BLaER1 (cell line): ENCODE results near the gene ERVW-1.
A peak's percentile ranks its signal among the peaks of the same experiment; 100 is the strongest.
"Not testable (repeated sequence)": the region's sequence is repeated elsewhere in the genome, so short reads cannot be mapped to it uniquely, and the experiment has no call there.

Experiments used
- H3K27ac ChIP-seq: shearing (Covaris generic); formaldehyde crosslinking; 2 replicates; pipeline ENCODE4 v1.8.1; 2022
- H3K27me3 ChIP-seq: shearing (Covaris generic); formaldehyde crosslinking; 2 replicates; pipeline ENCODE4 v1.8.1; 2022
- H3K36me3 ChIP-seq: shearing (Covaris generic); formaldehyde crosslinking; 2 replicates; pipeline ENCODE4 v1.8.1; 2022
- H3K4me1 ChIP-seq: shearing (Covaris generic); formaldehyde crosslinking; 2 replicates; pipeline ENCODE4 v1.8.1; 2022
- H3K4me2 ChIP-seq: shearing (Covaris generic); formaldehyde crosslinking; 2 replicates; pipeline ENCODE4 v1.8.1; 2022
- H3K4me3 ChIP-seq: shearing (Covaris generic); formaldehyde crosslinking; 2 replicates; pipeline ENCODE4 v1.8.1; 2022
- H3K9ac ChIP-seq: shearing (Covaris generic); formaldehyde crosslinking; 2 replicates; pipeline ENCODE4 v1.8.1; 2022
- H3K9me3 ChIP-seq: shearing (Covaris generic); formaldehyde crosslinking; 2 replicates; pipeline ENCODE4 v1.8.1; 2022
- H4K20me1 ChIP-seq: shearing (Covaris generic); formaldehyde crosslinking; 2 replicates; pipeline ENCODE4 v1.8.1; 2022
- Cebpa-rat ChIP-seq: shearing (Covaris generic); IDR thresholded peaks from 2 replicates; pipeline ENCODE4 v1.8.1; 2022

The ERVW-1 gene

DNA sequence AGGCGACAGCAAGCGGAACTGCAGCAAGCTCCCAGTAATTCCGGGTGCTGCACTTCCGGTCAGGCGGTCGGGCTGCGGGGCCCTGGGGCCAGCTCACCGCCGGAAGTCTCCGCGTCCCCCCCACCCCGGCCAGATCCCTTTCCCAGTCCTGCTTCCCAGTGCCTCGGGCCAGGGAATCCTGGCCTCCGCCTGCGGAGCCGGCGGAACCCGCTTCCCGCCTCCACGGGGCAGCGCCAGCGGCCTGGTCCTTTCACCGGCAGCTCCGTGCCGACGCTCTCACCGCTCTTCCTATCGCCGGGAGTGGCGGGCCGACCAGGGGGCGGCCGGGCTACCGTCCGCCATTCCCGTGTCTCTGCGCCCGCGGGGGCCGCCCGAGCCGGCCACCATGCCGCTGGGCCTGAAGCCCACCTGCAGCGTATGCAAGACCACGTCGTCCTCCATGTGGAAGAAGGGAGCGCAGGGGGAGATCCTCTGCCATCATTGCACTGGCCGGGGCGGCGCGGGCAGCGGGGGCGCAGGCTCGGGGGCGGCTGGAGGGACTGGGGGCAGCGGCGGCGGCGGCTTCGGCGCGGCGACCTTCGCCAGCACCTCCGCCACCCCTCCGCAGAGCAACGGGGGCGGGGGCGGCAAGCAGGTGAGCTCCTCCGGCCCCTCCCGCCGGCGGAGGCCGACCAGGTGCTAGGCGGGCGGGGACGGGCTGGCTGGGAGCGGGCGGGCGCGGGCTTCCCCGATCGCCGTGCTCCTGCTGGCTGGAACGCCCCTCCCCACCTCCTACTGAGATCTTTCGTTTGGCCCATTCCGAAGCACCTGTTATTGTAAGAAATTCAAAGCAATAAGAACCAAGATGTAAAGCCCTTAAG, 30.2 kb downstream of the ERVW-1 start, which contains the start of gene GATAD1:
TSS of gene GATAD1 (plus strand) at position 138 of the 860 bp plus-strand sequence. CDS start at position 386, 248 bp downstream.
- peak within 1 kb of the TSS; percentile 80 for H3K4me2 ChIP-seq
- H3K4me1 ChIP-seq = peaks cover 17% of the 10 kb centered on the region; the same call in 1 of the 2 replicates
- peak within 1 kb of the TSS; percentile 98 for H3K4me3 ChIP-seq
- H3K27me3 ChIP-seq = no peaks in the 10 kb centered on the region
- no peaks in the 10 kb centered on the region for H4K20me1 ChIP-seq
- peak within 1 kb of the TSS; percentile 98 for H3K9ac ChIP-seq
- peak within 1 kb of the TSS; percentile 98 for H3K27ac ChIP-seq
- H3K36me3 ChIP-seq = peaks cover 27% of the 10 kb centered on the region
- no peak for TF ChIP-seq Cebpa-rat
- peaks cover 6% of the 10 kb centered on the region; the same call in 1 of the 2 replicates for H3K9me3 ChIP-seq

- Histone ChIP-seq H4K20me1 (no peaks in the 10 kb centered on the region), H3K4me2 (peak overlapping the region; percentile 80), H3K9me3 (peaks cover 12% of the 10 kb centered on the region; the same call in 1 of the 2 replicates), H3K27me3 (no peaks in the 10 kb centered on the region), H3K4me1 (peaks cover 17% of the 10 kb centered on the region; the same call in 1 of the 2 replicates), H3K9ac (peak overlapping the region; percentile 98), H3K36me3 (peaks cover 21% of the 10 kb centered on the region), H3K4me3 (peak overlapping the region; percentile 98), H3K27ac (peak overlapping the region; percentile 98)
- TF ChIP-seq Cebpa-rat = no peak
Measured at GRCh38 chr7:92446869-92447344, 30.8 kb downstream of the ERVW-1 start.

DNA sequence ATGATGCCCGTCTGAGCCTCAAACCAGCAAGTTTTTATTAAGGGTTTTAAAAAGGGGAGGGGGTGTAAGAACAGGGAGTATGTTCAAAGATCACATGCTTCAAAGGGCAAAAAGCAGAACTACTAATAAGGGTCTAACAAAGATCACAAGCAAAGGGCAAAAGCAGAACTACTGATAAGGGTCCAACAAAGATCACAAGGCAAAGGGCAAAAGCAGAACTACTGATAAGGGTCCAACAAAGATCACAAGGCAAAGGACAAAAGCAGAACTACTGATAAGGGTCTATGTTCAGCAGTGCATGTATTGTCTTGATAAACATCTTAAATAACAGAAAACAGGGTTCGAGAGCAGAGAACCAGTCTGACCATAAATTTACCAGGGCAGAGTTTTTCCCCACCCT, 35.0 kb downstream of the ERVW-1 start:
- H3K9me3 ChIP-seq = peaks cover 12% of the 10 kb centered on the region; the same call in 1 of the 2 replicates
- H3K4me3 ChIP-seq, H3K4me1 ChIP-seq, H3K9ac ChIP-seq, H3K4me2 ChIP-seq, H3K27ac ChIP-seq, H4K20me1 ChIP-seq, H3K27me3 ChIP-seq, H3K36me3 ChIP-seq: not testable (repeated sequence)

DNA sequence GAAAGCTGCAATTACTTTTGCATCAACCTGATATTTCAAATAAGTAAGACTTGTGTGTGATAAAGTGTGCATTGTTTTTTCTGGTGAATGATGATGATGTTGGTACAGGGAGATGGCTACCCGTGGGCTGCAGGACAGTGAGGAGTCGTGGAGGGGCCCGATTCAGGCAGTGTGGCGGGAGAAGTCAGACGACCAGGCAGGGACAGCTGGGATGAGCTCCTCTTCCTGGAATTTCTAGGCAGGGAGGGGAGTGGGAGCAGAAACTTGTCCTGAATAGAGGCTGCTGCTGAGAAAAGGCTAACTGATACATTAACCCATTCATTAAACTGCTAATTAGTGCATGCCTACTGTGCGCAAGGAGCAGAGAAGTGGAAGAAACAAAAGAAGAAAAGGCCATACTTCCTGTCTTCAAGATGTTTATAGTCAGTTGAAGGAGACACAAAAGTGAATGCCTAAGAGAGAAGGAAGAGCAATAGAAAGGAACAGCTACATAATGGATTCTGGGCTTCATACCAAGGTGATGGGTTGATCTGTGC, 39.7 kb downstream of the ERVW-1 start:
- no peak for TF ChIP-seq Cebpa-rat

DNA sequence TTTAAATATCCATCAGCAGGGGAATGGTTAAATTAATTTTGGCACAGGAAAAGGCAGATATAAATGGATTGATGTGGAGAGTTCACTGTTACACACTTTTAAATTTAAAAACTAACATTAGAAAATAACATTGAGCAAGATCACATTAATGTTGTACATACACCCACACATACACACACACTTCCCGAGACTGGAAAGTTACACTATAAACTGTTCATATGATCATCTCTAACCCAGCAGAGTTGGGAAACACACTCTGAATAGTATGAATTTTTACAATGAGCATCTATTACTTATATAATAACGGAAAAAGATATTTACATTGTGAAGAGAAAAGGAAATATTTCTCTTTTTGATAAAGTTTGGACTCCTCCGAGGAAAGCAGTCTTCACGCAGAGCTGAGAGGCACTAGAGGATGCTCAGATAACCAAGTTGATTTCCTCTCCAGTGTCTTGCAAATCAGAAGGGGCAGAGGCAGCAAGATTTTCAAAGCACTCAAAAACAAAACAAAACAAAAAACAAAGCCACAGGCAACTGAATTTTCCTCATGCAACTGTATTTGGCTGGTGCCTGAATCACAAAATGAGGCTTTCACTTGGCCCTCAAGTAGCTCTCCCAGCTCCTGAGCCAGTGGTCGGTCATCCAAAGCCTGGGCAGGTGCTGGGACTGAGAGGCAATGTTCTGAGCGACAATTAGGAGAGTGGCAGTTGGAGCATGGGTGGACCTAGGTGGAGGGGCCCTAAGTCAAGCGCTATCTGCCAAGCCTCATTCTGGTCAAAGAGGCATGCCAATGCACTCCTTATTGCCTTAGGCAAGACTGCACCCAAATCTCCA, 40.9 kb downstream of the ERVW-1 start:
- Histone ChIP-seq H3K27ac (no peak overlapping the region), H3K9ac (no peak overlapping the region), H3K27me3 (no peaks in the 10 kb centered on the region), H3K36me3 (no peaks in the 10 kb centered on the region), H3K9me3 (no peaks in the 10 kb centered on the region), H3K4me2 (no peak overlapping the region), H4K20me1 (no peaks in the 10 kb centered on the region), H3K4me3 (no peak overlapping the region), H3K4me1 (no peaks in the 10 kb centered on the region)
- TF ChIP-seq Cebpa-rat = no peak

More for the DNA sequence above, 39.7 kb downstream of the ERVW-1 start:
- no peaks in the 10 kb centered on the region for H3K36me3 ChIP-seq
- peaks cover 10% of the 10 kb centered on the region; the same call in 1 of the 2 replicates for H3K9me3 ChIP-seq
- H3K27ac ChIP-seq = no peak overlapping the region
- no peak overlapping the region for H3K4me3 ChIP-seq
- no peaks in the 10 kb centered on the region for H3K4me1 ChIP-seq
- no peak overlapping the region for H3K4me2 ChIP-seq
- H3K9ac ChIP-seq = no peak overlapping the region
- H4K20me1 ChIP-seq = no peaks in the 10 kb centered on the region
- H3K27me3 ChIP-seq = no peaks in the 10 kb centered on the region

DNA sequence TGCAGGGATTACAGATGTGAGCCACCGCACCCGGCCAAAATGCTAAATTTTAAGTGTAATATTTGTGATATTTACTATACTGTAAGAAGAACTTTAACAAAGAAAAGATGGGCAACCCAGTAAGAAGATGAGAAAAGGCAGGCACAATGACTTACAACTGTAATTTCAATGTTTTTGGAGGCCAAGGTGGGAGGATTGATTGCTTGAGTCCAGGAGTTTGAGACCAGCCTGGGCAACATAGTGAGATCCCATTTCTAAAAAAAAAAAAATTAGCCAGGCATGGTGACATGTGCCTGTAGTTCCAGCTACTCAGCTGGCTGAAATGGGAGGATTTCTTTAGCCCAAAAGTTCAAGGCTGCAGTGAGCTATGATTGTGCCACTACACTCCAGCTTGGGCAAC, 42.2 kb downstream of the ERVW-1 start:
- H3K4me3 ChIP-seq = no peak overlapping the region
- no peak overlapping the region for H3K4me2 ChIP-seq
- no peak overlapping the region for H3K27ac ChIP-seq
- no peaks in the 10 kb centered on the region for H3K36me3 ChIP-seq
- H3K9ac ChIP-seq = no peak overlapping the region
- no peaks in the 10 kb centered on the region for H3K9me3 ChIP-seq
- TF ChIP-seq Cebpa-rat = no peak
- no peaks in the 10 kb centered on the region for H4K20me1 ChIP-seq
- no peaks in the 10 kb centered on the region for H3K27me3 ChIP-seq
- no peaks in the 10 kb centered on the region for H3K4me1 ChIP-seq

DNA sequence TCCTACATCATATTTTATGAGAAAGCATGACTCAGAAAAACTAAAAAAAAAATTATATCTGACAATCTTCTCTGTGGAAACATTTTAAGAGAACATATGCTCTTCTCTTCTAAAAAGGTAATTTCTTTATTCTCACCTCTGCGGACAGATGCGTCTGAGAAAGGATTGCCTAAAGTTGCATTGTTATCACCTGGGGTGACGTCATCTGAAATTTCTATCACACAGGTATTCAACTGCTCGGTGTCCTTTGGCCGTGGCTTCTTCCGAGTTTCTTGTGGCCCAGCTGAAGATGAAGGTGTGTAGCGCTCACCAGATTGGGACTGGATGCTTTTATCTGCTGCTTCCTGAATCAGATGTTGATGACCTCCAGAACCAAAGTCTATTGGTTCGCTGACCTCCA, 44.7 kb downstream of the ERVW-1 start:
- H4K20me1 ChIP-seq = no peaks in the 10 kb centered on the region
- no peaks in the 10 kb centered on the region for H3K36me3 ChIP-seq
- no peaks in the 10 kb centered on the region for H3K9me3 ChIP-seq
- H3K4me1 ChIP-seq = no peaks in the 10 kb centered on the region
- no peak for TF ChIP-seq Cebpa-rat
- no peak overlapping the region for H3K4me2 ChIP-seq
- no peaks in the 10 kb centered on the region for H3K27me3 ChIP-seq
- H3K4me3 ChIP-seq = no peak overlapping the region
- no peak overlapping the region for H3K27ac ChIP-seq
- H3K9ac ChIP-seq = no peak overlapping the region

DNA sequence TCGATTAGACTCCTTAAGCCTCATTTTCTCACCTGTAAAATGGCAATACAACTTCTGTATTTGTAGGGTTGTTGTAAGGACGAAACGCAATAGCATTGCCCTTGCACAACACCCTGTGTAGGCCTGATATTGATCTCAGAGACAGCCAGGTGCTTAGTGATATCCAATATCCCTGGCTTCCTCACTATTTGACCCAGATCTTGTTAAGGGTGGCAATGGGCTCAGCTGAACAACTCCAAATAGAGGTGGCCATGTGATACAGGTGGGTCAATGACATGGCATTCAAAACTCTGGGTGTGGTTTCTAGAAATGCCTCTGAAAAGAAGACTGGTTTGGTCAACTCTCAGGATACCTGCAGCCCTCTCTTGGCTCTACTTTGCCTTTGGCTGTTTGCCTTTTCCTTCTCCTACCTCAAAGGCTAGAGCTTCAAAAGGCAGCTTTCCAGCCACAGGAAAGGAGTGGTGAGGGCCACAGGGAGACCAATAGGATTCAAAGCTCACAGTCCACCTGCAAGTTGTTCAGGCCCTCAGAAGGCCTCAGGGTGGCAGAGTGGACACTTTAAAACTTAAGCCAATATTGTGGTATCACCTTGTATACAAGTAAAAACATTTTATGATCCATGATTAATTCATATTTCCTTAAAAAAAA, 45.3 kb downstream of the ERVW-1 start:
- Histone ChIP-seq H3K27me3 (no peaks in the 10 kb centered on the region), H4K20me1 (no peaks in the 10 kb centered on the region), H3K4me1 (no peaks in the 10 kb centered on the region), H3K9me3 (no peaks in the 10 kb centered on the region), H3K4me3 (no peak overlapping the region), H3K9ac (no peak overlapping the region), H3K27ac (no peak overlapping the region), H3K36me3 (no peaks in the 10 kb centered on the region), H3K4me2 (no peak overlapping the region)
- no peak for TF ChIP-seq Cebpa-rat

DNA sequence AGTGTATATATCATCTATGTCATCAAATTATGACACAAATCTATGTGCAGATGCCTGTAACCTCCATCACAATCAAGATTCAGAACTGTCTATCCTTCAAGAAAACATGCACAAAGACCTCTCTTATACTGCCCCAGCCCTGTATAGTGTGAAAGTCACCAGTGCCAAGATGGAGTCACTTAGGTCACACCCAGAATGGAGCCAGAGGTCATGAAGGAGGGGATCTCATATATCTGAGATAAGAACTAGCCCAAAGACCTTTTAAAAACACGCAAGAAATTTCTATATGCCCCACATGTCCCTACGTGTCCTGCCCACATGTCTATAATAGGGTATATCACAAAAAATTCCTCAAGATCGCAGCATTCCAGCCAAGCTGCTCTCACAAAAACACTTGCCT, 50.6 kb downstream of the ERVW-1 start:
- no peaks in the 10 kb centered on the region for H4K20me1 ChIP-seq
- TF ChIP-seq Cebpa-rat = no peak
- H3K4me2 ChIP-seq = no peak overlapping the region
- no peaks in the 10 kb centered on the region for H3K9me3 ChIP-seq
- no peaks in the 10 kb centered on the region for H3K27me3 ChIP-seq
- peaks cover 9% of the 10 kb centered on the region; the same call in 1 of the 2 replicates for H3K4me1 ChIP-seq
- no peaks in the 10 kb centered on the region for H3K36me3 ChIP-seq
- no peak overlapping the region for H3K27ac ChIP-seq
- no peak overlapping the region for H3K4me3 ChIP-seq
- H3K9ac ChIP-seq = no peak overlapping the region
